Natural killer cell (primary cell): ENCODE data around the gene JUP. TPM values are rescaled to one million over a fixed set of nuclear protein-coding genes. Genes with fewer than 3 reads are reported as not detected.

Experiments
- ATAC-seq, 3 donors: fragments of 150-1000 bp in 2 of 3; fragments of 200-7000 bp in 1 of 3; cut with Tn5 transposase; 1 replicate in 1 of 3; 2 replicates in 2 of 3; pipeline ENCODE4 v1.10.0; 2021; ENCODE audit warnings: mild to moderate bottlenecking in 2 of 3, moderate library complexity in 2 of 3
- DNase-seq, 2 donors: peaks; one replicate each; pipeline versions ENCODE4 v3.0.0 to v3.0.0-alpha.2; 2013 to 2021; ENCODE audit warnings: mixed read lengths in 1 of 2
- H3K27ac ChIP-seq: one replicate; pipeline ENCODE4 v1.5.1; 2013; ENCODE audit warnings: mild to moderate bottlenecking, low read length
- H3K27me3 ChIP-seq: one replicate; pipeline ENCODE4 v1.6.1; 2013; ENCODE audit warnings: low read length; ENCODE audit not compliant: control insufficient read depth, insufficient read depth
- H3K36me3 ChIP-seq: one replicate; pipeline ENCODE4 v1.6.1; 2013; ENCODE audit warnings: low read length; ENCODE audit not compliant: control insufficient read depth, insufficient read depth
- H3K4me1 ChIP-seq: one replicate; pipeline ENCODE4 v1.6.1; 2013; ENCODE audit warnings: low read length; ENCODE audit not compliant: control insufficient read depth, insufficient read depth
- H3K4me3 ChIP-seq: one replicate; pipeline ENCODE4 v1.5.1; 2013; ENCODE audit warnings: low read length
- H3K9me3 ChIP-seq: one replicate; pipeline ENCODE4 v1.6.1; 2013; ENCODE audit warnings: low read length; ENCODE audit not compliant: control insufficient read depth, insufficient read depth
- H3K27ac Mint-ChIP-seq, 2 donors: one replicate each; pipeline ENCODE4 v1.8.0; 2022; ENCODE audit warnings: mild to moderate bottlenecking in 2 of 2, mixed read lengths in 2 of 2, moderate library complexity in 1 of 2
- H3K27me3 Mint-ChIP-seq, 2 donors: one replicate each; pipeline ENCODE4 v1.8.0; 2022; ENCODE audit warnings: low read depth in 2 of 2, mixed read lengths in 2 of 2
- H3K36me3 Mint-ChIP-seq: one replicate; pipeline ENCODE4 v1.8.0; 2022; ENCODE audit warnings: mixed read lengths
- H3K4me1 Mint-ChIP-seq, 2 donors: one replicate each; pipeline ENCODE4 v1.8.0; 2022; ENCODE audit warnings: mixed read lengths in 2 of 2
- H3K4me3 Mint-ChIP-seq: one replicate; pipeline ENCODE4 v1.8.0; 2022; ENCODE audit warnings: mild to moderate bottlenecking, moderate library complexity, mixed read lengths
- H3K9me3 Mint-ChIP-seq, 2 donors: one replicate each; pipeline ENCODE4 v1.8.0; 2022; ENCODE audit warnings: mixed read lengths in 2 of 2
- WGBS: methylation state at CpG from one replicate; pipeline ENCODE4 v1.1.7; 2013; ENCODE audit warnings: missing lambda C conversion rate; ENCODE audit not compliant: insufficient coverage; 5-methylcytosine and 5-hydroxymethylcytosine counted together
- intact Hi-C: fragments of 100-400 bp; cut with micrococcal nuclease; formaldehyde crosslinking; loops from one replicate; pipeline ENCODE4 v1.14.2; 2022
- total RNA-seq, 4 donors: library from RNA; stranded (reverse); fragments of 120-200 nt in 1 of 4; gene quantifications; one replicate each; pipeline versions ENCODE4 v1.2.3 to v1.2.4, GENCODE V29; 2013 to 2022
- TF ChIP-seq, protein P1 (sequence below): fragments of 200-600 bp; IDR thresholded peaks from one replicate; pipeline ENCODE4 v1.8.0; 2022; ENCODE audit warnings: antibody characterized with exemption

The JUP gene
- total RNA-seq, 3 donors from 2014 or later (not counting 1 experiment from before 2014, with no cell fraction given): 1.8 to 12.1 (median 2.0) TPM

DNA sequence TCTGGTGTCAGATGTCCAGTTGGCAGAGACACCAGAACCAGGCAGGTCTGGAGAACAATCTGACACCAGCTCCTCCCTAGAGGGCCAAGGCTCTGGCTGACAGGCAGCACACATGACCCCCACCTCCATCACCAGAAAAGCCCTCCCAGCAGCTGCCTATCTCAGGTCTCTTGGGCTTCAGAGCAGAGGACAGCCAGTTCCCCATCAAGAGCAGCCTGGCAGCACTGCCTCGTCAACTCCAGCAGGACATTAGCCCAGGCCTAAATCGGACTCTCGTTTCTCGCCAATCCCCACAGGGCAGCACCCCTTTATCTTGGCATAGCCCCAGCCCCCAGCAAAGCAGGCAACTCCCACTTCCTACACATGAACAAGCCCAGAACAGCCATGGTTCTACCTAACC lies 4.4 kb downstream of the JUP start:
- DNase-seq (no peak), ATAC-seq (no peak)
- no peak overlapping the region for H3K4me3 Mint-ChIP-seq
- Histone ChIP-seq H3K4me3 (no peak overlapping the region), H3K27ac (no peak overlapping the region), H3K9me3 (no peaks in the 10 kb centered on the region), H3K36me3 (no peaks in the 10 kb centered on the region), H3K27me3 (peaks cover 7% of the 10 kb centered on the region), H3K4me1 (peaks cover 36% of the 10 kb centered on the region)
- intact Hi-C loops: no loop called here
- TF ChIP-seq, protein P1, sequence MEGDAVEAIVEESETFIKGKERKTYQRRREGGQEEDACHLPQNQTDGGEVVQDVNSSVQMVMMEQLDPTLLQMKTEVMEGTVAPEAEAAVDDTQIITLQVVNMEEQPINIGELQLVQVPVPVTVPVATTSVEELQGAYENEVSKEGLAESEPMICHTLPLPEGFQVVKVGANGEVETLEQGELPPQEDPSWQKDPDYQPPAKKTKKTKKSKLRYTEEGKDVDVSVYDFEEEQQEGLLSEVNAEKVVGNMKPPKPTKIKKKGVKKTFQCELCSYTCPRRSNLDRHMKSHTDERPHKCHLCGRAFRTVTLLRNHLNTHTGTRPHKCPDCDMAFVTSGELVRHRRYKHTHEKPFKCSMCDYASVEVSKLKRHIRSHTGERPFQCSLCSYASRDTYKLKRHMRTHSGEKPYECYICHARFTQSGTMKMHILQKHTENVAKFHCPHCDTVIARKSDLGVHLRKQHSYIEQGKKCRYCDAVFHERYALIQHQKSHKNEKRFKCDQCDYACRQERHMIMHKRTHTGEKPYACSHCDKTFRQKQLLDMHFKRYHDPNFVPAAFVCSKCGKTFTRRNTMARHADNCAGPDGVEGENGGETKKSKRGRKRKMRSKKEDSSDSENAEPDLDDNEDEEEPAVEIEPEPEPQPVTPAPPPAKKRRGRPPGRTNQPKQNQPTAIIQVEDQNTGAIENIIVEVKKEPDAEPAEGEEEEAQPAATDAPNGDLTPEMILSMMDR: no peak
- WGBS: 71% methylated on average over 4 of the region's 4 CpGs
- H3K4me1 Mint-ChIP-seq: peaks cover 0 to 14% of the 10 kb centered on the region in 2 donors
- peaks cover 14 to 27% of the 10 kb centered on the region in 2 donors for H3K27me3 Mint-ChIP-seq
- no peak overlapping the region for H3K27ac Mint-ChIP-seq
- no peaks in the 10 kb centered on the region for H3K36me3 Mint-ChIP-seq
- H3K9me3 Mint-ChIP-seq: no peaks in the 10 kb centered on the region

DNA sequence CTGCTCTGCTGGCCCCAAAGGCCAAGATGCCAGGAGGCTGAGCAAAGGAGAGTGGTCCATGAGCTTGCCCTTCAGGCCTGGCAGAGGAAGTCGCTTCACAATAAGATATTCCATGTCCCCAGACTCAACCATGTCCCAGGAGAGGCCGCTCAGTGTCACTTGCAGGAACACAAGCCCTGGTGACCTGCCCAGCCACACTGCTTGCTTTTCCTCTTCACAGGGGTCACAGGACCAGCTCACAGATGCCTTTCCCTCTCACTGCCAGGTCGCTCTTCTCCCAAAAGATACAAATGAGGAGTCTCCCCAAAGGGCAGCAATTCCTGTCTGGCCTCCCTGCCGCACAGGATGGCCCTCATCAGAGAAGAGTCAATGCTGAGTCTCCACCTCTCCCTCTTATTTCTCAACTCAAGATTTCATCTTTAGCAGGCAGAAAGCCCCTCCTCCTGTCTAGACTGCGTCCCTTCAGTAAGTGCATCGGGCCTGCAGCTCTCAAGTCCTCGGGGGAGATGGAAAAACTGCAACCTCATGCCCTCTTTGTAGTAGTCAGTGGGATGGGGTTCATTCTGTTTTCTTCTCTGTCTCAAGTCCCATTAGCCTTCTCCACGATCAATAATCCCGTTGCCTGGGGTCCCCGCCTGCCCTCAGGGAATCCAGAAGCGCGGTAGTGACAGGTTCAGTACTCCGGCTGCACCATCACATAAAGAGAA lies 5.0 kb downstream of the JUP start:
- no peaks in the 10 kb centered on the region for H3K9me3 Mint-ChIP-seq
- no peaks in the 10 kb centered on the region for H3K36me3 Mint-ChIP-seq
- TF ChIP-seq, protein P1: no peak
- peaks cover 7% of the 10 kb centered on the region for H3K27me3 ChIP-seq
- 79% methylated on average over 13 of the region's 13 CpGs for WGBS
- no peaks in the 10 kb centered on the region for H3K36me3 ChIP-seq
- H3K4me3 ChIP-seq: no peak overlapping the region
- no peak for ATAC-seq
- H3K9me3 ChIP-seq: no peaks in the 10 kb centered on the region
- peaks cover 31% of the 10 kb centered on the region for H3K4me1 ChIP-seq
- H3K4me3 Mint-ChIP-seq: no peak overlapping the region
- peaks cover 0 to 10% of the 10 kb centered on the region in 2 donors for H3K4me1 Mint-ChIP-seq
- H3K27me3 Mint-ChIP-seq: peaks cover 14 to 24% of the 10 kb centered on the region in 2 donors
- DNase-seq: no peak
- intact Hi-C loops: no loop called here
- H3K27ac ChIP-seq: no peak overlapping the region
- H3K27ac Mint-ChIP-seq: no peak overlapping the region

DNA sequence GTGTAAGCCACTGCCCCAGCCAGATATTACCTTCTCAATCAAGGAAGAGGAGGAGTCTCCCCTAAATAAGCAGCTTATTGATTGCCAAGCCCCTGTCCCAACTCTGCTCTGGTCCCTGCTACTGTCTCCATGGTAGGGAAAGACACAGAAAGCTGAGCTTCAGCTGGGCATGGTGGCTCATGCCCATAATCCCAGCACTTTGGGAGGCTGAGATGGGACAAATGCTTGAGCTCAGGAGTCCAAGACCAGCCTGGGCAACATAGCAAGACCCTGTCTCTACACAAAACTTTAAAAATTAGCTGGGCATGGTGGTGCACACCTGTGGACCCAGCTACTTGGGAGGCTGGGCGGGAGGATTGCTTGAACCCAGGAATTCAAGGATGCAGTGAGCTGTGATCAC lies 6.6 kb downstream of the JUP start:
- peaks cover 4% of the 10 kb centered on the region for H3K27me3 ChIP-seq
- Mint-ChIP-seq H3K36me3 (no peaks in the 10 kb centered on the region), H3K4me3 (no peak overlapping the region)

More for the DNA sequence above, 6.6 kb downstream of the JUP start:
- ATAC-seq: no peak
- H3K27ac ChIP-seq: no peak overlapping the region
- peaks cover 18% of the 10 kb centered on the region for H3K4me1 ChIP-seq
- no peak for DNase-seq
- Mint-ChIP-seq H3K4me1 (peaks cover 0 to 7% of the 10 kb centered on the region in 2 donors), H3K27me3 (peaks cover 14 to 22% of the 10 kb centered on the region in 2 donors), H3K27ac (no peak overlapping the region), H3K9me3 (no peaks in the 10 kb centered on the region)
- H3K4me3 ChIP-seq: no peak overlapping the region
- intact Hi-C loops: no loop called here
- TF ChIP-seq, protein P1: no peak
- H3K36me3 ChIP-seq: no peaks in the 10 kb centered on the region
- 85% methylated on average over 1 of the region's 1 CpG for WGBS
- no peaks in the 10 kb centered on the region for H3K9me3 ChIP-seq
